ENCODE results near the gene BPIFA3. TPM values are rescaled to one million over a fixed set of nuclear protein-coding genes. Genes with fewer than 3 reads are reported as not detected.

BPIFA3 gene
- total RNA-seq, 1 experiment from 2014 or later = not detected

DNA sequence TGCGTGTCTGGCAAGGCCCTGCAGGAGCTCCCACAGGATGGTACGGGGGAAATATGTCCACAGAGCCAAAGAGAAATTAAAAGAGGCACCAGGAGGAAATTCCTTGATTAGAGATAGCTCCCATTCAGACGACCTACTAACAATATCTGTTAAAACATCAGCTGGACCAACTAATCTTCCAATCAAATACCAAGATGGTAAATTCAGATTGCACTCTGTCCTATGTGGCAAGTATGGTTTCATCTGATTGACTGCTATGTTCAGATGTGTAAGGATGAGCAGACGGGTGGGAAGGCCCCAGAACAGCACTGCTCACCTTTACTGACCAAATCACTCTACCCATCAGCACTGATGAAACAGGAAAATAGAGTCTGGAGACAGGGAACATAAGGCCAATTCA, 29.7 kb upstream of the BPIFA3 start (continued):
- TF ChIP-seq, protein P1, sequence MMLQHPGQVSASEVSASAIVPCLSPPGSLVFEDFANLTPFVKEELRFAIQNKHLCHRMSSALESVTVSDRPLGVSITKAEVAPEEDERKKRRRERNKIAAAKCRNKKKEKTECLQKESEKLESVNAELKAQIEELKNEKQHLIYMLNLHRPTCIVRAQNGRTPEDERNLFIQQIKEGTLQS (IDR thresholded peaks at IDR 0.05) = no peak
- TF ChIP-seq SP1 (IDR thresholded peaks at IDR 0.05; ENCODE audit: low read depth) (no peak), EZH2 (IDR thresholded peaks at IDR 0.05) (no peak), ELF1 (IDR thresholded peaks at IDR 0.05; ENCODE audit: borderline replicate concordance, low read depth) (no peak)

GRCh38 chr20:33188421-33188820, 28.7 kb upstream of the BPIFA3 start:
- no peak overlapping the region for H3K4me2 ChIP-seq (ENCODE audit: low read length)
- no peaks in the 10 kb centered on the region for H3K4me1 ChIP-seq (ENCODE audit: control insufficient read depth in 1 of 2, insufficient read depth in 2 of 2, low read length in 2 of 2)
- no peaks in the 10 kb centered on the region for H3K9me2 ChIP-seq (ENCODE audit: insufficient read depth)
- H4K20me1 ChIP-seq (ENCODE audit: insufficient read depth) = no peaks in the 10 kb centered on the region
- ATAC-seq (no peak), DNase-seq (ENCODE audit: low read depth, low spot score) (no peak)
- no peak for TF ChIP-seq CEBPB (IDR thresholded peaks at IDR 0.05; ENCODE audit: low read depth)
- no peak for TF ChIP-seq EGR1 (IDR thresholded peaks at IDR 0.05; ENCODE audit: low read depth)
- TF ChIP-seq RAD21 (IDR thresholded peaks at IDR 0.05; ENCODE audit: low read depth) = no peak
- TF ChIP-seq ZNF274 (IDR thresholded peaks at IDR 0.05; ENCODE audit: low read depth, low read length) = no peak
- no peak for TF ChIP-seq SRF (IDR thresholded peaks at IDR 0.05; ENCODE audit: low read depth)
- no peak for TF ChIP-seq JUND (IDR thresholded peaks at IDR 0.05)
- TF ChIP-seq FOSL1 (IDR thresholded peaks at IDR 0.05; ENCODE audit: low read depth) = no peak
- no peak for TF ChIP-seq TCF7L2 (IDR thresholded peaks at IDR 0.05; ENCODE audit: borderline replicate concordance, extremely low read depth, insufficient read depth, insufficient read length)
- TF ChIP-seq, protein P1 (IDR thresholded peaks at IDR 0.05) = no peak
- H3K79me2 ChIP-seq (ENCODE audit: insufficient read depth, low read length) = no peaks in the 10 kb centered on the region
- H3K9me3 ChIP-seq (ENCODE audit: control insufficient read depth in 1 of 2, insufficient read depth in 1 of 2, low read depth in 1 of 2, low read length in 2 of 2) = no peaks in the 10 kb centered on the region
- H3K36me3 ChIP-seq (ENCODE audit: control insufficient read depth in 1 of 2, insufficient read depth in 2 of 2, low read length in 2 of 2) = no peaks in the 10 kb centered on the region
- H3K27ac ChIP-seq (ENCODE audit: low read depth, low read length) = no peak overlapping the region
- no peak overlapping the region for H3K9ac ChIP-seq (ENCODE audit: low read length)
- CTCF ChIA-PET = no interaction called here
- H3K4me3 ChIP-seq (replicated peaks in 1 of 2; ENCODE audit: low read depth in 1 of 2, low read length in 2 of 2) = no peak overlapping the region
- POLR2A ChIA-PET = no interaction called here
- no peak overlapping the region for H2AFZ ChIP-seq (ENCODE audit: low read depth, low read length, poor library complexity, severe bottlenecking)
- peaks cover 34% of the 10 kb centered on the region for H3K27me3 ChIP-seq (ENCODE audit: insufficient read depth, low read length)
- no TSS peak for BruUV-seq (replicated peaks)
- intact Hi-C loops (cut with micrococcal nuclease) = no loop called here
- RAD21 ChIA-PET (ENCODE audit: low non-redundant PET in 1 of 2, low total read pairs in 2 of 2, uncharacterized antibody in 2 of 2, unreplicated experiment in 2 of 2) = no interaction called here

Measured in HCT116 (cell line).